ENCODE measurements around the gene UBE2Q1. TPM values are rescaled to one million over a fixed set of nuclear protein-coding genes. Genes with fewer than 3 reads are reported as not detected.
A peak's percentile ranks its signal among the peaks of the same experiment; 100 is the strongest.

UBE2Q1 gene
- total and polyA plus RNA-seq, 9 donors, result 14.3 to 119 (median 58.5) TPM

DNA sequence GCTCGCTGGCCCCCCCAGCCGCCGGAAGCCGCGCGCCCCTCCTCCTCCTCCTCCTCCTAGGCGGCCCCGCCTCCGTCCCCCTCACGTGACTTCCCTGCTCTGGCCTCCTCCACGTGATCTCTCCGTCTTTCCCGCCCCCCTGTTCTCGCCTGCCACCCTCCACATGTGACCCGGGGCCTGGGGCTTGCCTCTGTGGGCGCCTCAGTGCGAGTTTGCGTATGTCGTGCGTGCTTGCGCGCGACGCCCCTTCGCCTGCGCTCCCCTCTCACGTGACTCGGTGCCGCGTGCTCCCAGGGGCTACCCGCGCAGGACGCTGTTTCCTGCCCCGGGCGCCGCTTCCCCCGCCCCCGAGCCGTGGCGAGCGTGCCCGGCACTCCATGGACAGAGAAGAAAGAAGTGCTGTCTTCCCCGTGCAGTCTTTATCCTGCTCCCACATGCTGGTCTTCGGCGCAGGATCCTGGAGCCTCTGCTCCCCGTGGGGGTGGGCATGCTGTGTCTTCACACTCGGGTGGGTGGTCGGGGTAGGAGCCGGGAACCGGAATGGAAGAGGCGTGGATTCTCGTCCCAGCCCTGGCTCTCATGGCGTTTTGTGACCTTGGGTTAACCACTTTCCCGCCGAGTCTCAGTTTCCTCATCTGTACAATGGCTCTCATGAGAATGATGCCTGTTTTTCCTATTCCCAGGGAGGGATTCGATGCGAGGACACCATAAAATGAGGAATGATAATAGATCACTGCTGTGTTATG is 431 bp upstream of the UBE2Q1 start:
- 0 to 1% (median 0%) methylated on average over 50 to 57 of the region's 57 CpGs for WGBS, 3 donors
- intact Hi-C loops (cut with DNase I), result loop anchor here in 3 of 4 donors (5.0 to 10.0 kb wide), 4 partner anchors 154 to 526 kb away; partner anchors contain the start of genes IL6R (in 1 of the 3) and KCNN3 (in 1 of the 3)
- TF ChIP-seq EP300 (IDR thresholded peaks at IDR 0.05), result peak; percentile 90
- TF ChIP-seq, protein P1, sequence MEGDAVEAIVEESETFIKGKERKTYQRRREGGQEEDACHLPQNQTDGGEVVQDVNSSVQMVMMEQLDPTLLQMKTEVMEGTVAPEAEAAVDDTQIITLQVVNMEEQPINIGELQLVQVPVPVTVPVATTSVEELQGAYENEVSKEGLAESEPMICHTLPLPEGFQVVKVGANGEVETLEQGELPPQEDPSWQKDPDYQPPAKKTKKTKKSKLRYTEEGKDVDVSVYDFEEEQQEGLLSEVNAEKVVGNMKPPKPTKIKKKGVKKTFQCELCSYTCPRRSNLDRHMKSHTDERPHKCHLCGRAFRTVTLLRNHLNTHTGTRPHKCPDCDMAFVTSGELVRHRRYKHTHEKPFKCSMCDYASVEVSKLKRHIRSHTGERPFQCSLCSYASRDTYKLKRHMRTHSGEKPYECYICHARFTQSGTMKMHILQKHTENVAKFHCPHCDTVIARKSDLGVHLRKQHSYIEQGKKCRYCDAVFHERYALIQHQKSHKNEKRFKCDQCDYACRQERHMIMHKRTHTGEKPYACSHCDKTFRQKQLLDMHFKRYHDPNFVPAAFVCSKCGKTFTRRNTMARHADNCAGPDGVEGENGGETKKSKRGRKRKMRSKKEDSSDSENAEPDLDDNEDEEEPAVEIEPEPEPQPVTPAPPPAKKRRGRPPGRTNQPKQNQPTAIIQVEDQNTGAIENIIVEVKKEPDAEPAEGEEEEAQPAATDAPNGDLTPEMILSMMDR (IDR thresholded peaks at IDR 0.05), result peak in 1 of 3 donors; percentile 24
- TF ChIP-seq POLR2A (IDR thresholded peaks at IDR 0.05), result peak; percentile 22
- H3K36me3 ChIP-seq, result no peaks in the 10 kb centered on the region
- no peaks in the 10 kb centered on the region for H3K9me3 ChIP-seq
- peak overlapping the region; percentile 94 for H3K4me3 ChIP-seq
- peak overlapping the region; percentile 58 to 75 for H3K27ac ChIP-seq
- H3K4me1 ChIP-seq (ENCODE audit: insufficient read depth), result peaks cover 9% of the 10 kb centered on the region
- H3K27me3 ChIP-seq, result no peaks in the 10 kb centered on the region
- DNase-seq, result peak; percentile 99 to 100 (median 99)

DNA sequence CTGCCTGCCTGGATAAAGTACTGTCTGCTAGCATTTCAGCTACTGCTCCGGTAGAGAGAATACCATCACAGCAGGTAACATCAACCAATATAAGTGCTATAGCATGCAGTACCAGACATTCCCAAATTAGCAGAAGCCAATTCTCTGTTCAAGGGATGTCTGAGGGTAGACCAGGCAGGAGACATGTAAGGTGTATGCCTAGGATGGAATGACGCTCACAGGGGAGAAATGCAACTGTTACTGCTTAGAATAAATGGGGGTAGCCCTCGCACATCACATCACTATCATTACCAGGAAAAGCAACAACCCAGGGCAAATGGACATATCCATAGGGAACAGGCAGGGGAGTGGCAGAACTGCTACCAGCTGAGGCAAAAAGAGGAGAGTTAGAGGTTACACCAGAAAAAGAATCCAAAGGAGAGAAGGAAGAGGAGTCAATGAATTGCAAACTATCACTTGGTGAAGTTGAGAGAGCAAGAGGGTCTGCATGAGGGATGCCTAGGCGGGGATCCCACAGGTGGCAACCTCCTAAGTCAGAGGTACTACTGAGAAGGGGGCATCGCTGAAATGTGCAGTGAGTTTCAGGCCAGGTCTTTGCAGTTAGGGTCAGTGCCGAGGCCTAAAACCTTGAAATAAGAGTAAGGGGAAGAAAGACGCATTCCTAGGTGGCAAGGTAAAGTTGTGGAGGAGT is 1.1 kb downstream of the UBE2Q1 start:
- intact Hi-C loops (cut with DNase I), result loop anchor here in 3 of 4 donors (5.0 to 10.0 kb wide), 4 partner anchors 153 to 527 kb away; partner anchors contain the start of genes IL6R (in 1 of the 3) and KCNN3 (in 1 of the 3)
- Histone ChIP-seq H3K27me3 (no peaks in the 10 kb centered on the region), H3K27ac (no peak overlapping the region), H3K9me3 (no peaks in the 10 kb centered on the region), H3K36me3 (peaks cover 2% of the 10 kb centered on the region), H3K4me3 (peak overlapping the region; percentile 94), H3K4me1 (ENCODE audit: insufficient read depth) (peaks cover 9% of the 10 kb centered on the region)
- TF ChIP-seq, protein P1 (IDR thresholded peaks at IDR 0.05), result no peak
- TF ChIP-seq POLR2A (IDR thresholded peaks at IDR 0.05) (no peak), EP300 (IDR thresholded peaks at IDR 0.05) (no peak)
- DNase-seq, result no peak
- 8 to 10% (median 9%) methylated on average over 7 of the region's 7 CpGs for WGBS, 3 donors

DNA sequence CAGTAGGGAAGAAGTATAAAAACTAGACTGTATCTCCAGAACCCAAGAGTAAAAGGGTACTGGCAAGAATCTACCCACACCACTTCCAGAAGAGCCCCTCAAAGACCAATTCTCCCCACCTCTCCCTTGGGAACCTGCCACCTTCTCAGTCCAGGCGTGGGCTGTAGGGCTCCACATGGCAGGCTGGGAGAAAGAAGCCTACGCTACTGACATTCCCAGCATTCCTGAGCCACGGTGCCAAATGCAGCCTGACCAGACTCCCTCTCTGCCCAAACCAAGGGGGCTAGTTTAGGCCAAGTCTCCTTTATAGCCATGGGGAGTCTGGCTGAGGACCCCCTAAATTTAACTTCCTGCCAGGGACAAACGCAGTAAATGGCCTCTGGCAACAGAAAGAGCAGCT is 2.0 kb downstream of the UBE2Q1 start:
- intact Hi-C loops (cut with DNase I), result loop anchor here in 3 of 4 donors (5.0 to 10.0 kb wide), 4 partner anchors 152 to 528 kb away; partner anchors contain the start of genes IL6R (in 1 of the 3) and KCNN3 (in 1 of the 3)
- Histone ChIP-seq H3K4me3 (peak overlapping the region; percentile 94), H3K27ac (no peak overlapping the region), H3K27me3 (no peaks in the 10 kb centered on the region), H3K36me3 (peaks cover 3% of the 10 kb centered on the region), H3K9me3 (no peaks in the 10 kb centered on the region), H3K4me1 (ENCODE audit: insufficient read depth) (peaks cover 9% of the 10 kb centered on the region)
- no peak for DNase-seq
- WGBS, 3 donors, result 0 to 3% (median 2%) methylated on average over 4 of the region's 4 CpGs
- TF ChIP-seq POLR2A (IDR thresholded peaks at IDR 0.05) (no peak), EP300 (IDR thresholded peaks at IDR 0.05) (no peak)
- TF ChIP-seq, protein P1 (IDR thresholded peaks at IDR 0.05), result no peak
